DMS 273 treated with DMSO at 0.1 percent for 48 hours (cell line): ENCODE results near the gene CCL22.
"Not testable (repeated sequence)": the region's sequence is repeated elsewhere in the genome, so short reads cannot be mapped to it uniquely, and the experiment has no call there.

Experiments used
- DNase-seq: peaks from one replicate; lab custom pipeline; 2025; lab: John Stamatoyannopoulos, UW

The CCL22 gene

GRCh38 chr16:57347858-57348257 is 10.7 kb upstream of the CCL22 start:
- DNase-seq, result no peak

GRCh38 chr16:57348327-57348726 is 10.3 kb upstream of the CCL22 start:
- DNase-seq, result no peak

- DNase-seq, result no peak
Observed at GRCh38 chr16:57349212-57350031, 9.2 kb upstream of the CCL22 start.

- DNase-seq, result no peak
Observed at GRCh38 chr16:57352636-57353047, 5.9 kb upstream of the CCL22 start.

GRCh38 chr16:57354311-57354710 is 4.3 kb upstream of the CCL22 start:
- DNase-seq, result no peak

GRCh38 chr16:57355898-57356414 is 2.6 kb upstream of the CCL22 start:
- DNase-seq, result no peak

GRCh38 chr16:57356547-57356946 is 2.0 kb upstream of the CCL22 start:
- no peak for DNase-seq

- no peak for DNase-seq
Observed at GRCh38 chr16:57357330-57358085, 1.1 kb upstream of the CCL22 start.

GRCh38 chr16:57358086-57358420 is 530 bp upstream of the CCL22 start:
- DNase-seq, result no peak

- no peak for DNase-seq
Observed at GRCh38 chr16:57360321-57360935, 1.8 kb downstream of the CCL22 start.

- DNase-seq, result no peak
Observed at GRCh38 chr16:57361404-57361803, 2.8 kb downstream of the CCL22 start.

- no peak for DNase-seq
Observed at GRCh38 chr16:57364143-57364542, 5.6 kb downstream of the CCL22 start.

- no peak for DNase-seq
Observed at GRCh38 chr16:57366544-57367040, 8.0 kb downstream of the CCL22 start.

- DNase-seq, result no peak
Observed at GRCh38 chr16:57367116-57367752, 8.7 kb downstream of the CCL22 start.

- no peak for DNase-seq
Observed at GRCh38 chr16:57371494-57372371, 13.2 kb downstream of the CCL22 start.

- peak; percentile 10 for DNase-seq
Observed at GRCh38 chr16:57372372-57373116, 14.0 kb downstream of the CCL22 start, which contains the start of gene CX3CL1. Gene CX3CL1, plus strand, starts transcription at chr16:57372490. Its CDS starts 79 bp downstream, at chr16:57372569.

- DNase-seq, result no peak
Observed at GRCh38 chr16:57373117-57373947, 14.7 kb downstream of the CCL22 start.

GRCh38 chr16:57374067-57374534 is 15.5 kb downstream of the CCL22 start:
- DNase-seq, result no peak

GRCh38 chr16:57374925-57375465 is 16.4 kb downstream of the CCL22 start:
- not testable (repeated sequence) for DNase-seq
